ENCODE data around the gene N4BP2L1. TPM values are rescaled to one million over a fixed set of nuclear protein-coding genes. Genes with fewer than 3 reads are reported as not detected.

Gene N4BP2L1
- total RNA-seq, 2 experiments from 2014 or later, result 27.7 to 27.8 TPM

Other genes with a start within 250 kb of the N4BP2L1 start
- gene ZAR1L, start 112.8 kb downstream of the N4BP2L1 start, total RNA-seq, result not detected
- gene BRCA2, start 112.6 kb downstream of the N4BP2L1 start, total RNA-seq, result 10 to 100 TPM; 28.4 to 30.7 TPM
- 100 to 1,000 TPM in 1 of 2 experiments, 10 to 100 TPM in 1; 97.1 to 111 TPM for gene N4BP2L2, start 110.7 kb upstream of the N4BP2L1 start, total RNA-seq
- 10 to 100 TPM; 62.5 to 72.3 TPM for gene PDS5B, start 158.3 kb upstream of the N4BP2L1 start, total RNA-seq

Data from activated CD8-positive, alpha-beta T cell treated with anti-CD3 and anti-CD28 coated beads, Interleukin-2, amount 10 ng/mL, durations not matched to agents 7 days and 5 days (primary cell).